Measurements from ENCODE around the gene TAOK2.
"Not testable (repeated sequence)": the region's sequence is repeated elsewhere in the genome, so short reads cannot be mapped to it uniquely, and the experiment has no call there.

DNA sequence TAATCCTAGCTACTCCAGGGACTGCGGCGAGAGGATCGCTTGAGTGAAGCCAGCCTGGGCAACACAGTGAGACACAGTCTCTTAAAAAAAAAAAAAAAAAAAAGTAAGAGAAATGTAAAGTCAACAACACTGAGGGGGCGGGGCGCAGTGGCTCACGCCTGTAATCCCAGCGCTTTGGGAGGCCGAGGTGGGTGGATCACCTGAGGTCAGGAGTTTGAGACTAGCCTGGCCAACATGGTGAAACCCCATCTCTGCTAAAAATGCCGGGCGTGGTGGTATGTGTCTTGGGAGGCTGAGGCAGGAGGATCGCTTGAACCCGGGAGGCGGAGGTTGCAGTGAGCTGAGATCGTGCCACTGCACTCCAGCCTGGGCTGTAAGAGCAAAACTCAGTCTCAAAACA lies 38.9 kb downstream of the TAOK2 start:
- not testable (repeated sequence) for TF ChIP-seq POLR2AphosphoS5 (IDR thresholded peaks at IDR 0.05; ENCODE audit: low read depth, low read length); POLR2A (IDR thresholded peaks at IDR 0.05; ENCODE audit: low read depth, low read length); TAF1 (IDR thresholded peaks at IDR 0.05; ENCODE audit: borderline replicate concordance, low read depth, low read length)

Data from GM12892 (cell line).